GM10847 (cell line): ENCODE measurements around the gene MFGE8.

Experiments used
- POLR2A ChIP-seq: IDR thresholded peaks from 2 replicates; pipeline ENCODE4 v1.6.1; 2011; ENCODE audit not compliant: insufficient read length; ENCODE audit errors: extremely low read depth

Gene MFGE8

DNA sequence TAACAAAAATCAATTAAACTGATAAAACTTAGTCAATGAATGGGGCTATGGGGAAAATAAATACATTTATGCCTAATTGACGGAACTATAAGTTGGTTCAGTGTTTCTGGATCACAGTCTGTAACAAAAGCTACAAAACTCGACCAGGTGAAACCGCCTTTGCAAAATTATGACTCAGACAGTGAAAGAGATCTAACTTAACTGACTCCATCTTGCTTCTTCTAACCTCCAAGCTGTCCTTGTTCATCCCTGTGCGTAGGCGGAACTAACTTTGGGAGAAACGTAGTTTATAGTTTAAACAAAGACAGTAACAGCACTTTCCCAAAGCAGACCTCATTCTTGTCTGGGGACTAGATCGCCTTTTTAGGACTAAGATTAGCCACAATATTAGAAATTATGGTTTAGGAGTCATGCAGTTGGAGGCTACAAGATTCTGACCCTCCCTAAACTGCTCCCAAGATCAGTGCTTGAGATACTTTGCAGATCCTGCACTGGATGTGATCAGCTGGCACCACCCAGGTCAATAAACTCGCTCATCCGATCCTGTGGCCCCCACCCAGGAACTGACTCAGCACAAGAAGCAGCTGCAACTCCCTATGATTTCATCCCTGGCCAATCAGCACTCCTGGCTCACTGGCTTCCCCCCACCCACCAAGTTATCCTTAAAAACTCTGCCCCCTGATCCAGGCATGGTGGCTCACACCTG lies 7.2 kb upstream of the MFGE8 start:
- no peak for TF ChIP-seq POLR2A

DNA sequence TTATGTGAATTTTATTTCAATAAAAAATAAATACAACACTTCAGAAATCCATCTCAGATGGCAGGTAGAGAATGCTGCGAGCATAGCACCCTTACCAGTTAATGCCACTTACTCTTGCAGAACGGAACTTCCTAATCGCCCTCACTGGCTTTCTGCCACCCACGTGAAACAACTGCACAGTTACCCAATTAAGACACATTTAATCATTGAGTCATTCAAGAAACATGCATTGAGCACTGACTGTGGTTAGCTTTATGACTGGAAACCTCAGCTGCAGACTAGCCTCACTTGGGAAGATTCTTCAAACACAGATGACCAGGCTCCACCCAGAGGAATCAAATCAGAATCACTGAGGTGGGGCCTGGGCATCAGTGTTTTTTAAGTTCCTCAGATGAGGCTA lies 5.6 kb upstream of the MFGE8 start:
- TF ChIP-seq POLR2A, result no peak

DNA sequence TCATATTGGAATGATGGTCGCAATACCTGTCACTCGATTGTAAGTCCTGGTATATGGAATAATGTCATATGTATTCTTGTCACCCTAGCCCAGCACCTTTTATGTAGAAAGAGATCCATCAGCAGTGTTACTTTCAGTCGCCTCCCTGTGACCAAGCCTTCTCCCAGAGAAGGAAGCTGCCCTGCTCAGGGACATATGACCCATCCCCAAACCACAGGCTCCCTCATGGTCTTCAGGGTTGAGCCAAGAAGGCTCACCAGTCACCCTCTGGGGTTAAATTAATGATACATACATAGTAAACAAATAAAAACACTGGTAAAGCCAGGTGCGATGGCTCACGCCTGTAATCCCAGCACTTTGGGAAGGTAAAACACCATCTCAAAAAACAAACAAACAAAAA lies 4.6 kb upstream of the MFGE8 start:
- no peak for TF ChIP-seq POLR2A

DNA sequence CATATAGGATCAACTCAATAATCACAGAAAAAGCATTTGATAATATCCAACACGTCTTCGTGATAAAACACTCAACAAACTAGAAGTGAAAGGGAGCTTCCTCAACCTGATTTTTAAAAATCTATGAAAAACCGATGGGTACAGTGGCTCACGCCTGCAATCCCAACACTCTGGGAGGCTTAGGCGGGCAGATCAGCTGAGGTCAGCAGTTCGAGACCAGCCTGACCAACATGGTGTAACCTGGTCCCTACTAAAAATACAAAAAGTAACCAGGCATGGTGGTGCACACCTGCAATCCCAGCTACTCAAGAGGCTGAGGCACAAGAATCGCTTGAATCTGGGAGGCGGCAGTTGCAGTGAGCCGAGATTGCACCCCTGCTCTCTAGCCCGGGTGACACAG lies 2.2 kb upstream of the MFGE8 start:
- no peak for TF ChIP-seq POLR2A

DNA sequence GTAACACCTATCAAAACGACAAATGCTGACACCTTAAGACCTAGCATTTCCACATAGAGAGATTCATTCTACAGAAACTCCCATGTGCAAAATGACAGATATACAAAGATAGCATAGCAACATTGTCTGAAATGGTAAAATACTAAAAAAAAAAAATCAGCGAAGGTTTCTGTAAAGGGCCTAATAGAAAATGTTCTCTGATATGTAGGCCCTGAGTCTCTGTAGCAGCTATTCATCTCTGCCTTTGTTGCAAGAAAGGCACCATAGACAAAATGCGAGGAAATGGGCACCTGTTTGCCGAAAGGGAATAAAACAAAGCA lies 631 bp upstream of the MFGE8 start:
- TF ChIP-seq POLR2A, result no peak

DNA sequence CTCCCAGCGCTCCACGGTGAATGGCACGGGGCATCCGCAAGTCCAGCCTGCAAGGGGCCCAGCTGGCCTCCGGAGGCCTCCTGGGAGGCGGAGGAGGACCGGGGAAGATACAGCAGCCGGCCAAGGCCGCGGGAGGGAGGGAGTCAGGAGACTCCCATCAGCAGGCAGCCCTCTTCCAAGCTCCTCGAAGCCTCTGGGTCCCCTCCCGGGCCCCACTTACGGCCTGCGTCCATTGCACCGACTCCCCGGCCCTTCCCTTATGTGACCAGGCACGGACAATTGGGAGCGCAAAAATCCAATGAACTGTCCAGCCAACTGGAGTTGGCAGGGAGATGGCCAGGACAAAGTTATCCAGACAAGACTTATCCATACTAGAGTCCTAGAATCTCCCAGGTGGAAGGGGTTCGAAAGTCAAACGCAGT lies 668 bp downstream of the MFGE8 start:
- TF ChIP-seq POLR2A, result no peak

DNA sequence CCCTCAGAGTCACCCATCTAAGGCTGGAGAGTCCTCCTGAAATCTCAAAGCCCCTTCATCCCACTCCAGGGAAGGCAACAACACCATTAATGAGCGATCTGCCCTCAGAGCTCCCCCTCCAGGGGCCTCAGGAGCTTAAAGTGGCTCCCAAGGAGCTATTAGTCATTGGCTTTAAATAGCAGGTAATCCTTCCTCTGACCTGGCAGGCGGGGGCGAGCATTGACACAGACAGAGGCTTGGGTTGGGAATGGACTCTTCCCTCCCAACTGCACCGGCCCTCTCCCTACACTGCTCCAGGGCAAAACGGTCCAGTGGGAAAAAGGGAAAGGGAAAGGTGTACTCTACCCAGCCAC lies 1.4 kb downstream of the MFGE8 start:
- TF ChIP-seq POLR2A, result no peak

DNA sequence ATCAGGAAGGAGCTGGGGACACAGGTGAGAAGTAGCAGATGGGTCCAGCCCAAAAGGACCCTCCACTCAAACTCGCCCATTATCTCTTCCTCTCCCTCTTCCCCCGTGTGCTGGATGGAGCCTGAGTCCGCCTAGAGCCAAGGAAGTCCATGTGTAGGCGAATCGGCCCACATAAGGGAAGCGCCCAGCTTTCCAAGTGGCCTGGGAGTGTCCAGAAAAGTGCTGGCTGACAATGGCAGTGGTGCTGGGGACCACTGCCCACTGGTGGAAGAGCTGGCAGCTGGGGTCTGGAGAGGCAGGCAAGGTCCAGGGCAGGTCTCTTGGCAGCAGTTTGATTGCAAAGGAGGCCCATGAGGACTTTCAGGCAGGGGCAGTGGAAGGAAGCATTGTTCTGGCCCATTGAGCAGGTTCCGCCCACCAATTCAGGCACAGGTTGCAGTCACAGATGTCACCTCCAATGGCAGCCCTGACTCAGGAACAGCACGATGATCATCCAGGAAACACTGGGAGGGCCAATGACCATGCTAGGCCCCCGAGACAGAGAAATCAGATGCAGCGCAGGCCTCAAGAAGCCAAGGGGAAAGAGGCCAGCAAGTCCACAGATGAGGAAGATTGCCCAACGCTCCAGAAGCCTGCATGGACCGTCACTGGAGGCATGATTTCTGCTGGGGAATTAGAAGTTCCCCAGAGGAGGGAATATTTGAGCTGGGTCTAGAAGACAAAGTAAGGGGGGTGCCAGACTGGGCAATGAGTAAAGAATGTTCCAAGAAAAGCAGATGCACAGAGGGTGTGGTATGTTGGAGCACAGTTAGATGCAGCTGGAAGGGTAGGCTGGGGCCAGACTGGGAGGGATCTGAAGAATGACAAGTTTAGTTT lies 3.0 kb downstream of the MFGE8 start:
- TF ChIP-seq POLR2A, result no peak

DNA sequence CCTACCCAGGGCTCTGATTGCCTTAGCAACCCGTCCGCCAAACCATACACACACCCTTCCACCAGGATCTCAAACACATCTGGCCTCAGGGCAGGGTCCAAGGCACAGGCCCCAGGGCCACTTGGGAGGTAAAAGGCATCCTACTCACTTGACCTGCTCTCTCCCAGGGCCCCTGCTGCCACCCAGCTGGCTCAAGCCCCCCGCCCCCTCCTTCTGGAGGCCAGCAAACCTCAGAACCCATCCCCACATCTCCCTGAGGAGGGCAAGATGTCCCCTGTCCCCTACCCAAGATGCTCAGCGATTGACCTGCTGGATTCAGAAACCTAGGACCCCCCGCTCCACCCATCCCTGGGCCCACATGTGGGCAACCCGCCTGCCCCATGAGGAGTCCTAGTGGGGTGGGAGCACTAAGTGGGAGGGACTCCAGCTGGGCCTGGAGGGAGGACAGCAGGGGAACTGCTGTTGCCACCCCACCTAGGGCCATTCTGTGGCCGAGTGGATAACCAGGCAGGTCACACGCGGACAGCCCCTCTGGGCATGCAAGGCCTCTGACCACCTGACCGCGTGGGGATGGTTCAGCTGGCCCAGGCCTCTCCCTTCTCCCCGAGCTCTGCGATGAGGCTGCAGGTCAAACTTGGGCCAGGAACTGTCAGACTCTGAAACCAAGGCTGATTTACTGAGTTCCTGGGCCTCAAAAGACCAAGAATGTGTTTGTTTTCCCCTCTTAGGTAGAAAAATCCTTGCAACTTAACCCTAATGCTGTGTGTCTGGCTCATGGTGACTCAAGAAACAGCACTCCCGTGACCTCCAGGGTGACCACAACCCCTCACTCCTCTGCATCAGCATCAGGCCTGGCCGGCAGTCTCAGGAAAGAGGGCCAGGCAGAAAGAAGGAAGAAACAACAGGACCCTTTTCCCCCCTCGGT lies 4.2 kb downstream of the MFGE8 start:
- no peak for TF ChIP-seq POLR2A

DNA sequence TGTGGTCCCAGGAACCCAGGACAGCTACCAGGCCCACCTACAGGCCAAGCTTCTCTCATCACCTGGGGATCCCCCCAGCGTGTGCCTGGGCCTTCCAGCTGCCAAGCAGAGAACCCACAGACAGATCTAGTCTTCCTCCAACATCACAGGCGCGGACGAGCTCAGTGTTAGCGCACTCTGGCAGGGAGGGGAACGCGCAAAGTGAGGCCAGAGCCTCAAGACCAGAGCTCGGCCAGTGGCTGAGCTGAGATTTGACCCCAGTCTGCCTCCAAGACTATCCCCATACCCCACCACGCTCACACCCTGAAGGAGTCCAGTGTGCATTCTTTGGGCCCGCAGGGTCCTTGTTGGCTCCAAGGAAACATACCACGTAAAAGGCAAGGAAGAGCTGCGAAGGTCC lies 5.1 kb downstream of the MFGE8 start:
- no peak for TF ChIP-seq POLR2A

DNA sequence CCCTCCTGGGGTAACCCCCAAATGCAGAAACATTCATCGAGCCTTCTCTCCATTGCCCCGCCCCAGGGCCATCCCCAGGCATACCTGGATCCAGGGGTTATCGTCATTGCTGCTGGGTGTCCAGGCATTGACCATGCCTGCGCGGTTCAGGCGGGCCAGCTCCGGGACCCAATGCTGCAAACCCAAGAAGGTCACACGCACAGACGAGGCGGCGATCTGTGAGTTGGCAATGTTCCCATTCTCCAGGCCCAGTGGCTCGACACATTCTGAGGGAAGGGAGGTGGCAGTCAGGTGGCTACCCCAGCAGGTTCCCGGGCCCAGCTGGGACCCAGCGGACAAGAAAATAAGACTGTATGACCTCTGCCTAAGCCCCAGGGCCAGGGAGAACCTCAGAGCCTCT lies 6.1 kb downstream of the MFGE8 start:
- no peak for TF ChIP-seq POLR2A

DNA sequence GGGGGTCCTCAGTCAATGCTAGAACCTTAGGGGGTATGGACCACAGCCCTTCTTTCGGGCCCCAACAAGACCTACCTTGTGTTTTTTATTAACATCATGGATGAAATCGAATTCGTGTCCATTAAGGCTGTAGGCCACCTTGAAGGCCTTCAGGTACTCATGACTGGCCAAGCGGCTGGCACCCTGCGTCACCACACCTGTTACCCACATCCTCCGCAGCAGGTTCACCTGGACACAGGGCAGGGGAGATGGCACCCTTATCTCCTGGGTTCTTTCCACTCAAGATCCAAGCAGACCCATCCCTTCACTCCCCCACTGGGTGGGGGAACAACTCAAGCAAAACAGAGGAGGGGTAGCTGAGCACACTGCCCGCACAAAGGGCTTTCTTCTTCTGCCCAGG lies 6.6 kb downstream of the MFGE8 start:
- no peak for TF ChIP-seq POLR2A

DNA sequence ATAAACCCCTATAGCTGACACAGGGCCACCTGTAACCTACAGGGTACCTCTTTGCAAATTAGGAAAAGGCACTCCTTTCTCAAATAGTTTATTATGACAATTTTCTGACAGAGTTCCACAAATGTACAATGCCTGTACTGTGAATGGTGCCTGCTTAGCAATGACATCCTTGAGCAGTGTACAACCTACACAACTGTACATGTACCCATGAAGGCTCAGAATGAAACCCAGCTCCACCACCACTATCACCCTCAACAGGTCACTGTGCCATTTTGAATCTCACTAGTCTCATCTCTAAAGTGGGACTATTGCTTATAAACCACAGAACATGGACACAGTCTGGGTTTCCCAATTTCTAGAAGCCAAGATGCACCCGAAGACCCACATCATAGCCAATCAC lies 7.0 kb downstream of the MFGE8 start:
- no peak for TF ChIP-seq POLR2A

DNA sequence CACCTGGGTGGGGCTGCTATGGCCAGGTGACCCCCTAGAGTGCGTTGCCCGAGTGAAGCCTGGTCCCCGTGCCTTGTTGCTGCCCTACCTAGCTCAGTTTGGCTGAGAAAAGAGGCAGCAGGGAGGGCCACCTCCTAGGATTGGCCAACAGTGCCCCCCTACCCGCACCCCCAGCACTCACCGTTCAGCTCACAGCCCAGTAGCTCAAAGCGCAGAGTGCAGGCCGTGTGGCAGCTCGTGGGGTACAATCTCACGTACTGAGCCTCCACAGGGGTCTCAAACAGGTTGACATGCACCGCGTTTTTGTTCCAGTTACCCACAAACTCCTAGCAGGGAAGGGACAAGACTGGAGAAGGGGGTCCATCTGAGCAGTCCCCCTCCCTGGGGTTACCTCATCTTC lies 7.6 kb downstream of the MFGE8 start:
- TF ChIP-seq POLR2A, result no peak

DNA sequence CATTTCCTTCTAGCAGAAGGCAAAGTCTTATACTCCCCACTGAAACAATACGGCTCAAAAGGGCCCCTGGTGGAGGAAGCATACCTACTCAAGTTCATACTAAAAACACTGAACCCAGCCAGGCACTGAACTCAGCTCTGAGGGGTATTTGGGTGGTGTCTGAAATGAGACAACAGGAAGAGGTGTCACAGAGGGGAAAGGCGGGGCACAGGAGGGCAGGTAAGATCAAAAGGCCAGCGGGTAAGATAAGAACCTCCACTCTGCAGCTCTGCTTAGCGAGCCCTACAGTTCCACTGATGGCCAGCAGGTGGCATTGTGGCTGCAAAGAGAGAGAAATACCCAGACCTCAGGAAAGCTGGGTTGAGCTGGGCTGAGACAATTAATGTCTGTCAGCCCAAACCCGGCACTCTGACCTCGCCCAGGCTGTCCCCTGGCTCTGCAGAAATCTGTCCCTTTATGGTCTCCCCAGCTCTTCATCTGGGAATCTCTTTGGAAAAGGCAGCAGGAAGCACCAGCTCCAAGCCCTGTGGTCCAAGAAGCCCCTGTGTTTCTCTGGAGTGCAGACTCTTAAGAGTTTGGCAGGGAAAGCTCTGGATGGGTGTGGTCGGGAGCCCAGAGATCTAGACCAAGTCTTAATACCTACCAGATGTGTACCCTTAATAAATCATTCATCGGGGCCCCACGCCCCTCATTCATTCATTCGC lies 8.4 kb downstream of the MFGE8 start:
- TF ChIP-seq POLR2A, result no peak
